Measurements from ENCODE around the gene COQ7. TPM values are rescaled to one million over a fixed set of nuclear protein-coding genes. Genes with fewer than 3 reads are reported as not detected.

The COQ7 gene
- total RNA-seq, 2 donors from 2014 or later, result 19.6 to 27.3 TPM

- Histone ChIP-seq H3K27me3 (no peaks in the 10 kb centered on the region), H3K4me1 (peaks cover 0 to 12% of the 10 kb centered on the region in 2 donors), H3K4me3 (peak overlapping the region; percentile 71 to 87), H3K9me3 (no peaks in the 10 kb centered on the region), H3K36me3 (no peaks in the 10 kb centered on the region), H3K27ac (peak overlapping the region; percentile 99)
- no peak for TF ChIP-seq CTCF (IDR thresholded peaks at IDR 0.05)
- no peak for DNase-seq (ENCODE audit: low spot score)
Observed at GRCh38 chr16:19066988-19067348, 446 bp upstream of the COQ7 start.

- no peak for DNase-seq (ENCODE audit: low spot score)
- peaks cover 2% of the 10 kb centered on the region for H3K36me3 ChIP-seq
- H3K27ac ChIP-seq, result peak overlapping the region; percentile 99
- TF ChIP-seq CTCF (IDR thresholded peaks at IDR 0.05), result no peak
- H3K27me3 ChIP-seq, result no peaks in the 10 kb centered on the region
- H3K4me3 ChIP-seq, result peak overlapping the region; percentile 71 to 87
- peaks cover 0 to 12% of the 10 kb centered on the region in 2 donors for H3K4me1 ChIP-seq
- no peaks in the 10 kb centered on the region for H3K9me3 ChIP-seq
Observed at GRCh38 chr16:19068237-19068815, 912 bp downstream of the COQ7 start.

GRCh38 chr16:19071811-19072777 is 4.7 kb downstream of the COQ7 start:
- Histone ChIP-seq H3K27ac (no peak overlapping the region), H3K9me3 (no peaks in the 10 kb centered on the region), H3K36me3 (peaks cover 21% of the 10 kb centered on the region), H3K4me3 (no peak overlapping the region), H3K27me3 (no peaks in the 10 kb centered on the region), H3K4me1 (peaks cover 0 to 12% of the 10 kb centered on the region in 2 donors)
- DNase-seq (ENCODE audit: low spot score), result no peak
- peak; percentile 43 to 73 for TF ChIP-seq CTCF (IDR thresholded peaks at IDR 0.05)

- H3K9me3 ChIP-seq, result no peaks in the 10 kb centered on the region
- peaks cover 29% of the 10 kb centered on the region for H3K36me3 ChIP-seq
- H3K27ac ChIP-seq, result no peak overlapping the region
- TF ChIP-seq CTCF (IDR thresholded peaks at IDR 0.05), result no peak
- peaks cover 0 to 8% of the 10 kb centered on the region in 2 donors for H3K4me1 ChIP-seq
- no peaks in the 10 kb centered on the region for H3K27me3 ChIP-seq
- no peak overlapping the region for H3K4me3 ChIP-seq
- DNase-seq (ENCODE audit: low spot score), result no peak
Observed at GRCh38 chr16:19073344-19073743, 5.9 kb downstream of the COQ7 start.

- H3K9me3 ChIP-seq, result no peaks in the 10 kb centered on the region
- no peak overlapping the region for H3K4me3 ChIP-seq
- no peak for TF ChIP-seq CTCF (IDR thresholded peaks at IDR 0.05)
- H3K27me3 ChIP-seq, result no peaks in the 10 kb centered on the region
- peaks cover 0 to 3% of the 10 kb centered on the region in 2 donors for H3K4me1 ChIP-seq
- no peak overlapping the region for H3K27ac ChIP-seq
- peaks cover 34% of the 10 kb centered on the region for H3K36me3 ChIP-seq
- DNase-seq (ENCODE audit: low spot score), result no peak
Observed at GRCh38 chr16:19073863-19074262, 6.4 kb downstream of the COQ7 start.
